Peyer's patch (tissue), 4 donors: Measurements from ENCODE around the gene CRAMP1.

Experiments used
- POLR2A ChIP-seq, 2 donors: fragments of 450-650 bp; IDR thresholded peaks; one replicate each; pipeline ENCODE4 v1.5.1; 2017; ENCODE audit warnings: antibody characterized with exemption in 2 of 2, mild to moderate bottlenecking in 2 of 2, moderate library complexity in 2 of 2
- TF ChIP-seq, protein P1 (sequence below), 6 experiments: fragments of 450-650 bp in 4 of 6; fragments of 200-600 bp in 2 of 6; sonication (generic) in 1 of 6; IDR thresholded peaks; one replicate each; pipeline ENCODE4 v1.5.1; 2017 to 2019; ENCODE audit warnings: antibody characterized with exemption in 6 of 6, mild to moderate bottlenecking in 3 of 6, moderate library complexity in 1 of 6

DNA sequence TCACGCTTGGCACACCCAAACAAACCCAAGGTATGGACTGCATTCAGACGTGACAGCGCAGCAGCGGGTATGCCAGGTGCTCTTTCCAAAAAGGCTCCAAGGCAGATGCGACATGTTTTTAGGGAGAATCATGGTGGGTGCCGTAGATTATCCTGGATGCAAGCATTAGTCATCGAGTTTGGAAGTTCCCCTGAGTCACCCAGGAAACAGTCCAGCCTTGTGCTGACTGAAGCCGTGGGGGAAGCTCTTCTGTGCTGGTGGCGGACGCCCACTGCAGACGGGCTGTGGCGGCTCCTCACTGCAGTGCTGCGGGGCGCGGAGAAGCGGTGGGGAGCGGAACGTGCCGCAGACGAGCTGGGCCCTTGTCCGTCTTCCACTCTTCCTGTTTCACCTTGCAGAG lies 79.8 kb downstream of the CRAMP1 start:
- TF ChIP-seq, protein P1, sequence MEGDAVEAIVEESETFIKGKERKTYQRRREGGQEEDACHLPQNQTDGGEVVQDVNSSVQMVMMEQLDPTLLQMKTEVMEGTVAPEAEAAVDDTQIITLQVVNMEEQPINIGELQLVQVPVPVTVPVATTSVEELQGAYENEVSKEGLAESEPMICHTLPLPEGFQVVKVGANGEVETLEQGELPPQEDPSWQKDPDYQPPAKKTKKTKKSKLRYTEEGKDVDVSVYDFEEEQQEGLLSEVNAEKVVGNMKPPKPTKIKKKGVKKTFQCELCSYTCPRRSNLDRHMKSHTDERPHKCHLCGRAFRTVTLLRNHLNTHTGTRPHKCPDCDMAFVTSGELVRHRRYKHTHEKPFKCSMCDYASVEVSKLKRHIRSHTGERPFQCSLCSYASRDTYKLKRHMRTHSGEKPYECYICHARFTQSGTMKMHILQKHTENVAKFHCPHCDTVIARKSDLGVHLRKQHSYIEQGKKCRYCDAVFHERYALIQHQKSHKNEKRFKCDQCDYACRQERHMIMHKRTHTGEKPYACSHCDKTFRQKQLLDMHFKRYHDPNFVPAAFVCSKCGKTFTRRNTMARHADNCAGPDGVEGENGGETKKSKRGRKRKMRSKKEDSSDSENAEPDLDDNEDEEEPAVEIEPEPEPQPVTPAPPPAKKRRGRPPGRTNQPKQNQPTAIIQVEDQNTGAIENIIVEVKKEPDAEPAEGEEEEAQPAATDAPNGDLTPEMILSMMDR (IDR thresholded peaks at IDR 0.05), result no peak
- no peak for TF ChIP-seq POLR2A (IDR thresholded peaks at IDR 0.05)
